ENCODE results near the gene NANOS3. TPM values are rescaled to one million over a fixed set of nuclear protein-coding genes. Genes with fewer than 3 reads are reported as not detected.
A peak's percentile ranks its signal among the peaks of the same experiment; 100 is the strongest.

NANOS3 gene
- total and polyA plus RNA-seq, 10 of the 15 experiments (the other 5 are each of a cell fraction or from before 2014, with no cell fraction given) = 0.31 to 1.7 (median 0.81) TPM

DNA sequence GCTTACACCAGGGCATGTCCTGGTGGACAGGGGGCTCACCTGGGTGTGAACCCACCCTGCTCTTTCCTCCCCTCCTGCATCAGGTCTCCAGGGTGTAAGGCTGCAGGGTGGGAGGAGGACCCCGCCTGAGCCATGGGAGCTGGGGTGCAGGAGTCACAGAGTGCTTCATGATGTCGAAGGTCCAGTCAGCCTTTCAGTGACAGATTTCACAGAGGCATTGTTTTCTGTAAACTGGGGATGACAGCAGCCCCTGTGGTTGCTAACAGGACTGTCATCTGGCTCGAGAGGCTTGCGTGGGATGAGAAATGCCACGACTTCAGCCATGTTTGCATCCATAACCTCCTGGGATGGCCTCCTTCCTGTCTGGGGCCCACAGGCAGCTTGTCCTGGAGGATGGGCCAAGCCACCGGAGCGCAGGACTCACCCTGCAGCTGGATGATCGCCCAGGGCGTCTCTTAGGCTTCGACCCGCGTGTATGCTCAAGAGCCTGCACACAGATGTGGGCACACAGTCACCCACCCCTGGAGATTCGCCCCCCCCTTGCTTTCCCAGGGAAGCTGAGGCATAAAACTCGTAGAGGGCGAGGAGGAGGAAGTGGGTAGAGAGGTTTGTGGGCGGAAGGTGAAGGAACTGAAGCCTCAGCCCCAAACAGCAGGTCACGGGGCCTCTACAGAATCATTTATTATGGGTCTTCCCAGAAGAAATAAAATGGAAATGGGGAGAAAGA is 4.9 kb downstream of the NANOS3 start (continued):
- TF ChIP-seq, protein P1, sequence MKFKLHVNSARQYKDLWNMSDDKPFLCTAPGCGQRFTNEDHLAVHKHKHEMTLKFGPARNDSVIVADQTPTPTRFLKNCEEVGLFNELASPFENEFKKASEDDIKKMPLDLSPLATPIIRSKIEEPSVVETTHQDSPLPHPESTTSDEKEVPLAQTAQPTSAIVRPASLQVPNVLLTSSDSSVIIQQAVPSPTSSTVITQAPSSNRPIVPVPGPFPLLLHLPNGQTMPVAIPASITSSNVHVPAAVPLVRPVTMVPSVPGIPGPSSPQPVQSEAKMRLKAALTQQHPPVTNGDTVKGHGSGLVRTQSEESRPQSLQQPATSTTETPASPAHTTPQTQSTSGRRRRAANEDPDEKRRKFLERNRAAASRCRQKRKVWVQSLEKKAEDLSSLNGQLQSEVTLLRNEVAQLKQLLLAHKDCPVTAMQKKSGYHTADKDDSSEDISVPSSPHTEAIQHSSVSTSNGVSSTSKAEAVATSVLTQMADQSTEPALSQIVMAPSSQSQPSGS (IDR thresholded peaks at IDR 0.05; ENCODE audit: low read length) = no peak
- TF ChIP-seq SRF (IDR thresholded peaks at IDR 0.05; ENCODE audit: low read depth in 2 of 2, low read length in 2 of 2) (no peak), TARDBP (IDR thresholded peaks at IDR 0.05; ENCODE audit: borderline replicate concordance) (no peak), MTA3 (IDR thresholded peaks at IDR 0.05; ENCODE audit: borderline replicate concordance, low read length) (no peak), SREBF2 (IDR thresholded peaks at IDR 0.05; ENCODE audit: low read length) (no peak), ZZZ3 (IDR thresholded peaks at IDR 0.05; ENCODE audit: control insufficient read depth, insufficient read length, low read depth) (no peak), NFXL1 (IDR thresholded peaks at IDR 0.05; ENCODE audit: borderline replicate concordance) (no peak), IKZF2 (IDR thresholded peaks at IDR 0.05) (peak; percentile 75 to 77), YBX1 (IDR thresholded peaks at IDR 0.05) (no peak), EP300 (IDR thresholded peaks at IDR 0.05; ENCODE audit: borderline replicate concordance in 1 of 2, control insufficient read depth in 1 of 2, low read depth in 2 of 2, low read length in 2 of 2) (no peak), NRF1 (conservative IDR thresholded peaks at IDR 0.05; ENCODE audit: low read depth, low read length) (no peak), JUND (IDR thresholded peaks at IDR 0.05; ENCODE audit: low read depth, low read length) (no peak), SPI1 (IDR thresholded peaks at IDR 0.05; ENCODE audit: borderline replicate concordance, insufficient read depth, low read depth, low read length) (peak; percentile 75), MEF2A (IDR thresholded peaks at IDR 0.05; ENCODE audit: insufficient read depth, low read depth, low read length) (no peak), BACH1 (IDR thresholded peaks at IDR 0.05; ENCODE audit: borderline replicate concordance) (no peak), RAD21 (IDR thresholded peaks at IDR 0.05; ENCODE audit: insufficient read depth, low read depth, low read length) (no peak), EED (IDR thresholded peaks at IDR 0.05; ENCODE audit: low read depth) (peak; percentile 60)
- TF ChIP-seq, protein P2, sequence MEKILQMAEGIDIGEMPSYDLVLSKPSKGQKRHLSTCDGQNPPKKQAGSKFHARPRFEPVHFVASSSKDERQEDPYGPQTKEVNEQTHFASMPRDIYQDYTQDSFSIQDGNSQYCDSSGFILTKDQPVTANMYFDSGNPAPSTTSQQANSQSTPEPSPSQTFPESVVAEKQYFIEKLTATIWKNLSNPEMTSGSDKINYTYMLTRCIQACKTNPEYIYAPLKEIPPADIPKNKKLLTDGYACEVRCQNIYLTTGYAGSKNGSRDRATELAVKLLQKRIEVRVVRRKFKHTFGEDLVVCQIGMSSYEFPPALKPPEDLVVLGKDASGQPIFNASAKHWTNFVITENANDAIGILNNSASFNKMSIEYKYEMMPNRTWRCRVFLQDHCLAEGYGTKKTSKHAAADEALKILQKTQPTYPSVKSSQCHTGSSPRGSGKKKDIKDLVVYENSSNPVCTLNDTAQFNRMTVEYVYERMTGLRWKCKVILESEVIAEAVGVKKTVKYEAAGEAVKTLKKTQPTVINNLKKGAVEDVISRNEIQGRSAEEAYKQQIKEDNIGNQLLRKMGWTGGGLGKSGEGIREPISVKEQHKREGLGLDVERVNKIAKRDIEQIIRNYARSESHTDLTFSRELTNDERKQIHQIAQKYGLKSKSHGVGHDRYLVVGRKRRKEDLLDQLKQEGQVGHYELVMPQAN (conservative IDR thresholded peaks at IDR 0.05) = no peak
- TF ChIP-seq, protein P3, sequence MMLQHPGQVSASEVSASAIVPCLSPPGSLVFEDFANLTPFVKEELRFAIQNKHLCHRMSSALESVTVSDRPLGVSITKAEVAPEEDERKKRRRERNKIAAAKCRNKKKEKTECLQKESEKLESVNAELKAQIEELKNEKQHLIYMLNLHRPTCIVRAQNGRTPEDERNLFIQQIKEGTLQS (IDR thresholded peaks at IDR 0.05; ENCODE audit: borderline replicate concordance, extremely low read depth, low read depth, low read length) = no peak
- TF ChIP-seq, protein P4, sequence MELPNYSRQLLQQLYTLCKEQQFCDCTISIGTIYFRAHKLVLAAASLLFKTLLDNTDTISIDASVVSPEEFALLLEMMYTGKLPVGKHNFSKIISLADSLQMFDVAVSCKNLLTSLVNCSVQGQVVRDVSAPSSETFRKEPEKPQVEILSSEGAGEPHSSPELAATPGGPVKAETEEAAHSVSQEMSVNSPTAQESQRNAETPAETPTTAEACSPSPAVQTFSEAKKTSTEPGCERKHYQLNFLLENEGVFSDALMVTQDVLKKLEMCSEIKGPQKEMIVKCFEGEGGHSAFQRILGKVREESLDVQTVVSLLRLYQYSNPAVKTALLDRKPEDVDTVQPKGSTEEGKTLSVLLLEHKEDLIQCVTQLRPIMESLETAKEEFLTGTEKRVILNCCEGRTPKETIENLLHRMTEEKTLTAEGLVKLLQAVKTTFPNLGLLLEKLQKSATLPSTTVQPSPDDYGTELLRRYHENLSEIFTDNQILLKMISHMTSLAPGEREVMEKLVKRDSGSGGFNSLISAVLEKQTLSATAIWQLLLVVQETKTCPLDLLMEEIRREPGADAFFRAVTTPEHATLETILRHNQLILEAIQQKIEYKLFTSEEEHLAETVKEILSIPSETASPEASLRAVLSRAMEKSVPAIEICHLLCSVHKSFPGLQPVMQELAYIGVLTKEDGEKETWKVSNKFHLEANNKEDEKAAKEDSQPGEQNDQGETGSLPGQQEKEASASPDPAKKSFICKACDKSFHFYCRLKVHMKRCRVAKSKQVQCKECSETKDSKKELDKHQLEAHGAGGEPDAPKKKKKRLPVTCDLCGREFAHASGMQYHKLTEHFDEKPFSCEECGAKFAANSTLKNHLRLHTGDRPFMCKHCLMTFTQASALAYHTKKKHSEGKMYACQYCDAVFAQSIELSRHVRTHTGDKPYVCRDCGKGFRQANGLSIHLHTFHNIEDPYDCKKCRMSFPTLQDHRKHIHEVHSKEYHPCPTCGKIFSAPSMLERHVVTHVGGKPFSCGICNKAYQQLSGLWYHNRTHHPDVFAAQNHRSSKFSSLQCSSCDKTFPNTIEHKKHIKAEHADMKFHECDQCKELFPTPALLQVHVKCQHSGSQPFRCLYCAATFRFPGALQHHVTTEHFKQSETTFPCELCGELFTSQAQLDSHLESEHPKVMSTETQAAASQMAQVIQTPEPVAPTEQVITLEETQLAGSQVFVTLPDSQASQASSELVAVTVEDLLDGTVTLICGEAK (IDR thresholded peaks at IDR 0.05; ENCODE audit: borderline replicate concordance) = no peak
